Epidermal melanocyte (primary cell): ENCODE results near the gene DST.

Experiments
- DNase-seq: peaks from one replicate; pipeline ENCODE4 v3.0.0; 2011; ENCODE audit warnings: low spot score; ENCODE audit not compliant: insufficient read length

DST gene

DNA sequence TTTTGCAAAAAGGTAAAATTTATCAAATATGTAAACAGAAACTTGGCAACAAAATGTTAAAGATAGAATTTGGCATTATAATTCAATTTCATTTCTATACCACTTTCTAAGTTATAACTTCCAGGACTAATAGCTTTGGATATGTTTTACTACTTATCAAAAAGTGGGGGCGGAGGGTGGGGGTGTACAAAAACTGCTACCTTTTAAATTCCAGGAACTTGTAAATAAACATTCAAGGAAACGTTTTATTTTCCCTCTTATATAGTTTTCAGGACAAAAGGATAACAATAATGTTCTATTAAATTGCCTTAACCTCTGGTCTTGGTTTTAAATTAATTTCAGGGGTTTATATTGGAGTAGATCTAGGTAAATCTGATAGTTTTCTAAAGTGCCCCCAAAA, 103.8 kb downstream of the DST start:
- no peak for DNase-seq

DNA sequence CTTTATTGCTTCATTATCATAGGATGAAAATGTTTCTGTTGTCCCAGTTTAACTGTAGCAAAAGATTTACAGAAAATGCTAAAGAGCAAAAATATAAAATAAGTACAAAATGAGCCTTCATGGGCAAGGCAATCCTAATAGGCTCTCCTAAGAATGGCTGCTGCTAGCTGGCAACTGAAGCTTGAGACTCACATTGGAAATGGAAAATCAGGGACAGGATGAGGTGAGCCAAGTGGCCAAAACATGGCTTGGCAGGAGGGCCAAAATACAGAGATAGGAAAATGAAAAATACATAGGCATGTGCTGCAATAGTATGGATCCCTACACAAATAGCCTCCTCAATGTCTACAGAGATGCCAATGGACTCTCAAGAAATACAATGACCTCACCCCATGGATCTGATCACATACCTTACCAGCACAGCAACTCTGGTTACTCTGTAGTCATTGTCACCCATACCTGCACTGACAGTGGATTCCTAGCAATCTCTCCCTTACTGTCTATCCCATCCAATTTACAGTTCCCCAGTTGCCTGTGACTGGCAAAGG, 105.4 kb downstream of the DST start:
- DNase-seq = no peak

DNA sequence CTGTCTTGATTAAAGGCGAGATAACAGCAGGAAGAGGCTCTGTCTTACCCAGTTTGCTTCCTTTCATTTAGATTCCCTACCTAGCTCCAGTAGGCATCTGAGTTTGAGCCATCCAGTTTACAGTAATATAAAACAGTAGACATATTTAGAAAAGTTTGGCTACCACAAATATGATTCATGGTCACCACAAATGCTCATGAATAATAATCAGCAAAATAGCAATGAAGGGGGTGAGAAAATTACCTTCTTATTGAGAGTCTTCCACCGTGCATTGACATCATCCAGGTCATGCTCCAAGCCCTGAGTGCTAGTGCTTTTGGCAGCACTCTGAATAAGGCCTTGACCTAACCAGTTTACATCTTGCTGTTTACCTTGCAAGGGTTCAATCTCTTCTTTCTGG, 106.2 kb downstream of the DST start:
- no peak for DNase-seq

DNA sequence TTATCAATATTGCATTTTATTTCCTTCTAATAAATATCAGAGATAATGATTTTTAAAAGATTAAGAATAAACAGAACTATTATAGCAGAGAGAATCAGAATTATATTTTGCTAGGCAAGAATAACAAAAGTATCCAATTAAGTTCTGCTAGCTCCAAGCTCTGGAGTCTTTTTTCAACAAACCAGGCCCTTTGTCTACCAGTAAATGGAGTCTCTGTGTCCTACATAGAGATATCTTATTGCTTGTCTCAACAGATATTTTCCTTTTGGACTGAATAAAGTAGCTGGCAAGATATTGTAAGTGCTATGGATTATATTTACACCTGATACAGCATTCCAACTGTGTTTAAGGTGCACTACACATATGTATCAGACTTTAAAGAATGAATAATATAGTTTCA, 107.1 kb downstream of the DST start:
- DNase-seq = no peak

DNA sequence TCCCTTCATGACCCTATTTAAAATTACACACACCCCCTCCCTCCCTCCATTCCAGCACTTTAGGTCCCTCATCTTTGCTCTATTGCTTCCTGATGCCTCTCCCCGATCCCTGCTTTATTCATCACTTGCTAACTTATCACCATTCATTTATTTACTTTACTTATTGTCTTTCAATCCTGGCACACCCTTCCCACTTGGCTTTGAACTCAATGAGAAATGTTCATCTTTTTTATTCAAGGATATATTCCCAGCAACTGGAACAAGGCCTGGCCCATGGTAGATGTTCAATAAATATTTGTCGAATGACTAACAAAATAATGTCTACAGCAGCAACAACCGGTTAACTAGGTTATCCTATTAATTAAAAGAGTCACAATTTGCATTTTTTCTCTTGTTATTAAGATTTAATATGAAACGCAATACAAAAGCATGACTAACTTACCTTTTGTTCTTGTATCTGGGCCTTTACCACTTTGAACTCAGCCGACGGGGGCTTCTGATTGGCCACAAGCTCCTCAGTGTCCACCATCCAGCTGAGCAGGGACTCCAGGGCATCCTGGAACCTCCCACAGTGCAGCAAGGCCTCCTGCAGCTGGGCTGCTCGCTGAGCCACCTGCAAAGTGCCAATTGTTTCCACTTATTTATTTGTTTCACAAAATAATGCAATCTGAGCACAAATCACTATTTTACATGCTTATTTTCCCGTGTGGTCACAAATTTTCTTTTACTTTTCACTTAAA, 107.8 kb downstream of the DST start:
- DNase-seq = no peak

DNA sequence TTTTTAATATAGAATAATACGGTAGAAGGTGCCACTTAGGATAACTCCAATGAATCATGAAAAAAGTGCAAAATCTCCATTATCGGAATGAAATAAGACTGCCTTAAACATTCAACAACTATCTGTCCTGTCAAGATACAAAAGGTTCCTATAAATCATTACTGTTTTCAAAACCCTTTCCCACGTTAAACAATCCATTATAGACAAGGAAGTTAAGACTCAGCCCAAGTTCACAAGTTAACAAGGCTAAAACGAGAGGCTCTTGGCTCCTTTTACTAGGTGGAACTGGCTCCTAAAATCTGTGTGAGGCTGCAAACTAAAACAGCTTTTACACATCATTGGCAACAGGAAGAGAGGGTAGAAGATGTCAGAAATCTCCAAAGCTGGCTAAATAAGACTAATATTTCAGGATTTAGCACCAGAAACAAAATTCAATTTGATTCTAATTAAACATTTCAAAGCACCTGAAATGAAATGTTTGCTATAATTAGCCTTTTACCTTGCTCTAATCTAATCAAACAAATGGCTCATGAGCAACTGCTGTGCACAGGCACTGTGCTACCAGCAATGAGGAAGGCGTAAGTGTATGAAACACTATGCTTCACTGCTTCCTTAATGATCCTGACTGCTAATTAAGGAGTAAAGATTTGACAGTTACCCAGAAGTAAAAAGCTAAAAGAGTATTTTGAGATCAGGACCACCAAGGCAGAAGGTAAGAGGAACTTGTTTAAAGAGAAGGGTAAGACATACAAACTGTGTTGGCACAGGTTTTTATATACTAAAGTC, 109.7 kb downstream of the DST start:
- no peak for DNase-seq

DNA sequence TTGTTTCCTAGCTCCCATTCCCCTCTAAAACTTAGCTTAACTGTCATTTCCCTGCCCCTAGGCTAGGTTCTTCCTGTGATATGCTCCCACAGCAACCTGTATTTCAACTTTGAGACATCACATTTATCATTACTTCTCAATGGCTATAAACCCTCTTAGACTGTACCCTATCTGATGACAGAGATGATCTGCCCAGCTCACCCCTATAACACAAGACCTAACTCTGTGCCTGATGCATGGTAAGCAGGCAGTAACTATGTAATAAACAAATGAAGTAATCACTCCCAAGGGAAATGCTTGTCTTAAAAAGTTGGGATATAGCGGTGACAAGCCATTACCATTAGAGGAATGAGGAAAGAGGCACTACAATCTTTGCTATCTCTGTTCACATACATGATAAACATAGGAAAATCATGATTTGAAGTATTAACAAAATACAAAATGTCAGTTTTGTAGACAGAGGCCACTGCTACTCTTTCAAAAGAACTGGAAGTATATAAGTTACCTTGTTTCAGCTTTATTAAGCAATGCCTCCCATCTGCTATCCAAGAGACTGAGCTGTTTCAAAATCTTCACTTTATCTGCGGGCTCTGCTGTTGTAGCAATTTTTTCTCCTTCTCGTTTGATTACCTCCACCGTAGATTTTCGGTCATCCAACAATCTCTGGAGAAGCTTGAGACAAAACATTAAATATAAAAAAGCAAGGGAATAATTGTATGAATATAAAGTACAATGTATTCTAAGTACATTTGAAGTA, 110.7 kb downstream of the DST start:
- DNase-seq = no peak

DNA sequence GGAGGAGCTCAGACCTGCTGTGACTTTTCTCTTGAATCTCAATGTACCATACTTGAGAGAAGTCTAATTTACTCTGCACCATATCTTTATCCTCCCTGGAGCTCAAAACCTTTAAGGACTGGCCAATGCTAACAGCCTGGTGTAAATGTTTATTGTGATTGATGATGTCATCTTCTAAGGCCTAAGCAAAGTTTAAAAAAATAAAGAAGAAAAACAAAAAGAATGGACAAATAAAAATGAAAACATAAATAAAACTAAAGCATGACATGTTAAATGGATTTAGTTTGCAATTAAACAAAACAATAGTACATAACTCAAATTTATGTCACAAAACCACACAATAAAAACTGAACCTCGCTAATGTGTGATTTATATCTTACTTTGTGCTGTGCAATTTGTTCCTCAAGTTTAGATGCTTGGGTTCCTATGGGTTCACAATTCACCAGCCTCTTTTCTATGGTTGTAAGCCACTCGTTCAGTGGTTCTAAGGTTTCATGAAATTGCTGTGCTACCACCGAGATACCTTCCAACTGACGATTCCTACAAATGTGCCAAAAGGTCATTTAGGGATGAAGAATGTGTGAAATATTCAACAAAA, 113.0 kb downstream of the DST start:
- no peak for DNase-seq

DNA sequence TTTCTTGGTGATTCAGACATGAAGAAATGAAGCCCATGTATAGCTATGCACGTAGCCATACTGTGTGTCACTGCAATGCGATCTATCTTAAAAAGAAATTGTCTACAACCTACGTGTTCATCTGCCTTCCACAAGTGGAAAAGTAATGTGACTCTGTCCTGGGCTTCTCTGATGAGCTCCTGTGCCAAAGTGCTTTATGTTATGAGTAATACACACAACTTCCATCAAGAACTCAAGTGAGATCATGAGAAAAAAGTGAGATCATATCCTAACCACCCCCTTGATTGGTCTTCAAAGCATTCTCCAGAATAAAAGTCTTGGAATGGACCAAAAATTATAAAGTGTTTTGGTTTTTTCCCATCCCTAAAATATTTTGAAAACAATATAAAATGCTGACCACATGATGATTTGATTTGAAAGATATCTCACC, 114.3 kb downstream of the DST start:
- DNase-seq = no peak

DNA sequence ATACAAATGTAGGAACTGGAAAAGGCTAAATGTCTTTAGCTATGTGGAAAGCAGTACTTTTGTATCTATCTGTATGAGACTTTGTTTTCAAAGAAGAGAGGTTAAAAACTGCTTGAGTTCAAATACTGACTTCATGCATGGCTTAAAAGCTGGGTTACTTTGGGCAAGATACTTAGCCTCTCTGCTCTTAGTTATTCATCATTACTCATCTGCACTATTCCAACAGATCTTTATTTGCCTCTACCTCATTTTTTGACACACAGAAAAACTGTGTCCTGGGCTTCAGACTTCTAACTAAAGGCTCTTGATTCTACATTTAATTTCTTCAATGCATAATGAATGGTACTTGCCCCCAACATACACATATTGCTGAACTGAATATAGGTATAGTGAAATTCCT, 114.8 kb downstream of the DST start:
- DNase-seq = no peak

DNA sequence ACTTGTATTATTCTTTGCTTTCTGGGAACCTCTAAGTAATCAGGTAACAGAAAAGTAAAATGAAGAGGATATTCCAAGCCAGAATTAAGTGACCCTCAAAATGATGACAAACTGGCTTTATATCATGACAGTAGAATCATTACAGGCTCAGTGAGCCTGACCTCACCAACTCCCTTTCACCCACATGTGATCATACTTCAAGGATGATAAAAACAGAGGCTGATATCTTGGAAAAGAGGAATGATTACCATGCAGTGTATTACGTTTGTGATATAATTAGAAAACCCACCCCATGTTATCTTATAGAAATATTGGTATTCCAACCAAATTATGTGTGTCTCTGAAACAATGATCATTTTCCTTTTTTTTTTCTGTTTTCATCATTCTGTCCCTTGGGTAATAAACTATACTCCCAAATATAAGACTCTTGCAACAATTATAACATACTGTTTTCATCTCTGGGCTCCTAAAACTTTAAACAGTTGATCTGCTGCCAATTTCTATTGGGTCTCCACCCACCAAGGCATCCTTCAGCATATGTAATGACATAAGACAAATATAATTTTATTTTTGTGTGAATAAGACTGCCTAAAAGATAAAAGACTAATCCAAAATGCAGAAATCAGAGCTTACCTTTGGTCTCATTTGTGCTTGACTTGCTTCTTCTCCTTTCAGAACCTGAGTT, 115.7 kb downstream of the DST start:
- DNase-seq = no peak

DNA sequence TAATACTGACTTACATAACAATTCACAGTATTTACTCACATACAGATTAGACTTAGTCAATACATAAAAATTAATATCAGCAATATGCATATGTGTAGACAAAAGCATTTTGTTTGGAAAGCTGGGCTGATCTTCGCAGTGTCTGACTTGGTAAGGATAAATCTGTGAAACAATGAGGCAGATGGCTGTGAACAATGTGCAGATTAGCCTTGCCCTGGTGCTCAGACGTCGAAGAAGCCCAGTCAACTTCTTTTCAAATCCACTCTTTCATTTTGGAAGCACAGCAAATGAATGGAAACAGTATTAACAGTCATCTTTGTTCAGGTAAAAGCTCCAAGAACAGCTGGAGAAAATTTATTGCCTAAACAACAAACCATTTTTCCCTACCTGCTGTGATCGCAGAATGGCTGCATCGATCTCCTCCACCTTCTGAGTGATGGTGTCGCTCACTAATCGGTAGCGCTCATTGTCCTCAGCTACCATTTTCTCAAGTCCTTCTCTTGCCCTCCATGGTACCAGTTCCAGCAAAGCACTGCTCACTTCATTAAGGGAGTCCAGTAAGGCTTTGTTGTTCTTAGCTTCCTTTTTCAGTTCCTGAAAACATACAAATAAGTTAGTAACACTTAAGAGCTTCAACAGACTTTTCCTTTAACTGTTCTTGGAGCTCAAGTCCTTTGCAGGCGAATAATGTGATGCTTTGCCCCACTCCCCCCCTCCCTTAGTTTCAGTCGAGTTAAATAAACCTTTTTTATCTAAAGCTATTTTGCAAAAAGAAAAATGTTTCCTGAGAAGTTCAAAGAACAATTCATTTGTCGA, 116.5 kb downstream of the DST start:
- no peak for DNase-seq

DNA sequence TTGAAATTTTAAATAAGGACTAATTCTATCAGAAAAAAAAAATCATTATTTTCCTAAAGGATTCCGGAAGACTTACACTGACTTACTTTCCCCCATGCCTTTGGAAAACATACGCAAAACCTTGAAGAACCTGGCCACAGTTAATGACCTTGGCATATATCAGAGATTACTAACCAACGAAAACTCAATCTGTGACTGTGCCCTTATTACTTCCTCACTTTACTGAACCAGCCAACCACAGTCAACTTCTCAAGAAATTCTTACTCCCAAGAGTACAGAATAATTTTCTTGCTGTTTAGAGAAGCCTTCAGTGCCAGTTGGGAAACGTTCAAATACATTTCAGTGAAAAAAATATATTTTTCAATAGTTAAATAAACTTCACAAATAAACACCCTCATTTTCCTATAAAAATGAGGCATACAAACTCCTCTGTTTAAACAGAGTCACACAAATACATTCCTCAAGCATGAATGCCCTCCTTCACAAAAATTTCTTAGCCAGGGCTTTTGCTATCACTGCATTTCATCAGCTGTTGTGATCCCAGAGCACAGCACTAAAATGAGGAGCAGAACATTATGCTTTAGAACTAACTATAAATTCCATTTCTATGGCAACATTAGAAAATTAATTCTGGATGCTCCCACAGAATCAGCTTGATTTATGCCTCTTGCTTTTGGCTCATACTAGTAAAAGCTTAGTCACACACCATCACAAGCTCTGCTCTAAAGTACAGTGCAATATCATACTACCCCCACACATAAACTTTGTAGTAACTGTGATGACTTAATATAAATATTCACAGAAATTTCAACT, 117.6 kb downstream of the DST start:
- peak; percentile 49 for DNase-seq

DNA sequence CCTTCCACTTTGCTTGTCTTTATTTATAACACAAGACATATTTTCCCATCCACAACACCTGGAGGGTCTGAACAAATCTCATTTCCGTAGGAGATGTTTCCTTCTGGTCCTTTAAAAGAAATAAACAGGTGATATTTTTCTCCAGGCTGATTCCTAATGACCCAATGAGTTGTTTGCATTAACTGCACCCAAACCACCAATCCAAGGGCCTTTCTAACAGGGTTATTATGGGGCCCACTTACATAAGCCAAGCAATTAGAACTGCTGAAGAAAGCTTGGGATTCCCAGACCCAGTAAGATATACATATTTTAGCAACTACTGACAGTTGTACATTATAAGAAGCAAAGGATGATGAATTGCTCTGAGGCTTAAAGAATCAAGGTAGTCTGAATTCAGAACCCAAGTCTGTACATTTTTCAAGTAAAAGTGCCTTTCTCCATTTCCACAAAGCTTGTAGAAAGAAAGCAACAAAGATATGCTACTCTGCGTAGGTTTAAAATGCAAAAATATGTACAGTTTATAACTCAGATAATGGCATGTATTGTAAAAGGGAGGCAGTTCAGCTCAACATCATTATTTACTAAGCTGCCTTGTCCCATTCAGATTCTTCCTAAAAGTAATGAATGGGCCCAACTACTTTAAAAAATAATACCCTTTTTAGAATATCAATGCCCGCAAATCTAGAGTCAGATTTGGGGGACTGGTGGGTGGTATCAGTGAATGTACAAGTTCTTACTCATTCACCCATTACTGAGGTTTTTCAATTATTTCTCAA, 120.0 kb downstream of the DST start:
- DNase-seq = no peak

DNA sequence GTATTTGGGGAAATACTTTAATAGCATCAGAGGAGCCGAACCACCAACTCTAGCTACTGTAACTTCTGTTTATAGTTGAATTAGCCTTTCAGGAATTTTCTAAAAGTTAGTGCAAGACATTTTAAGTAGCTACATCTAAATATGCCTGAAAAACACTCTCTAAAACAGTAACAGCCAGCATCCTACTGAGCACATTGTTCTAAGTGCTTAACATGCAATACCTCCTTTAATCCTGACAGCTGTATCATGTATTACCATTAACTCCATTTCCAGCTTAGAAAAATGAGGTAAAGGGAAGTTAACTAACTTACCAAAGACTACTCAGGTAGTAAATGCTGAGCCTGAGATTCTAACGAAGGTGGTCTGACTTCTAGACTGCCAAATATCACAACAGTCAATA, 120.7 kb downstream of the DST start:
- no peak for DNase-seq

DNA sequence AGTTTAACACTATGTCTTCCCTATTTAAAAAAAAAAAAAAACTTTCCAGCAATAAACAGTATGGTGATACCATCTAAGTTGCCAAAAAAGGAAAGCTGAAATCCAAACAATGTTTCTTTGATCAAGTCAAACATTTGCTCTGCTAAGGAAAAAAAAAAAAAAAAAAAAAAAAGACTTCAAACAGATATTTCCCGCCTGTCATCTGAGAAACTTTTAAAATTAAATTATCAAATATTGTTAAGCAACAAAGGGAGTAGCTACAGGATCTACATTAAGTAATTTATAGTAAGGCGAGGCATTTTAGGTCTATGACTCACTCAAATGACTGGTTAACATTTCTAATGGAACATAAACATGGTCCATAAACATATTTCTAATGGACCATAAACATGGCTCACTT, 121.2 kb downstream of the DST start:
- DNase-seq = no peak

DNA sequence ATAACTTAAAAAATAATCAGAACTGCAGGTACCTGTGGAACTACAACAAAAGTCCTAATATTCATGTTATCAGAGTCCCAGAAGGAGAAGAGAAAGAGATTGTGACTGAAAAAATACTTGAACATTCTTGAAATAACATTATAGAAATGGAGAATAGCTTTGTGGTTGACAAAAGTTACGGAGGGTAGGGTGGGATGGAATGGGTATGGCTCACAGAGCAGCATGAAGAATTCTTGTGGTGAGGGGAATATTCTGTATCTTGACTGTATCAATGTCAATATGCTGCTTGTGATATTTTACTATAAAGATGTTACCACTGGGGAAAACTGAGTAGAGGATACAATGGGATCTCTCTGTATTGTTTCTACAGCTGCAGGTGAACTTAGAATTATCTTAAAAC, 122.5 kb downstream of the DST start:
- no peak for DNase-seq

DNA sequence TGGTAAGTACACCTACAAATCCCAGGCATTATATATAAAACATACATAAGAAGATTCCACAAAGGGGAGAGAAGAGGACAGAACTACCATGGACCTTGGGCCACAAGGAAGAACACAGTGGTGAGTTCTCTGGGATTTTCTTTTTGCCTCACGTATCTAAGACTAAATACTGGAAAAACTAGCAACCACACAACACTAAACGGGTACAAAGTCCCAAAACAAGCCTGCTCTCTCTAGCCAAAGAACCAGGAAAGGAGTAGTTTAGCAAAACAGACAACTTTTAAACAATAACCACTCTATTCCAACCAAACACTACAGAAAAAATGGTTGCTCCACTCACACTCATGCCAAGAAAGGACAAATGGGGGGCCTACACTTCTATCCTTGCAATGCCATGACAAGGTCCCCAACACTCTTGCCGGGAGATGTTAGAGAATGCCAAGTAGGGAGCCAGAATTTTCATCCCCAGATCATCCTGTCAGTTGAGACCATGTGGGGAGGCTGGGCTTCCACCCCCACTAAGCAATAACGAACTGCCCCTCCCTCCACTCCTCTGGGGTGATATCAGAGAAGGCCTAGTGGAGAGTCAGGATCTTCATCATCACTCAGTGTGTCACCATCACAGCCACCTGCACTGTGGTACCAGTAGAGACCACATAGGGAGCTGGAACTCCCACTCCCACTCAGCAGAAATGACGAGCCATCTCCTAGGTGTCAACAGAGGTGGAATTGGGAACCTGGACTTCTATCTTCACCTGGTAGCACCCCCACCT, 123.5 kb downstream of the DST start:
- no peak for DNase-seq
